GM08714 (cell line): ENCODE data around the gene SLC35E4.
A peak's percentile ranks its signal among the peaks of the same experiment; 100 is the strongest.
"Not testable (repeated sequence)": the region's sequence is repeated elsewhere in the genome, so short reads cannot be mapped to it uniquely, and the experiment has no call there.

Experiments
- H3K4me3 ChIP-seq: fragments of 200-500 bp; sonication (Bioruptor generic); 2 replicates; pipeline ENCODE4 v1.5.1; 2014; ENCODE audit warnings: mild to moderate bottlenecking, low read length, inconsistent platforms
- ZNF274 ChIP-seq: IDR thresholded peaks from 2 replicates; pipeline ENCODE4 v1.6.1; 2012; ENCODE audit warnings: mild to moderate bottlenecking, low read depth, low read length

Gene SLC35E4

DNA sequence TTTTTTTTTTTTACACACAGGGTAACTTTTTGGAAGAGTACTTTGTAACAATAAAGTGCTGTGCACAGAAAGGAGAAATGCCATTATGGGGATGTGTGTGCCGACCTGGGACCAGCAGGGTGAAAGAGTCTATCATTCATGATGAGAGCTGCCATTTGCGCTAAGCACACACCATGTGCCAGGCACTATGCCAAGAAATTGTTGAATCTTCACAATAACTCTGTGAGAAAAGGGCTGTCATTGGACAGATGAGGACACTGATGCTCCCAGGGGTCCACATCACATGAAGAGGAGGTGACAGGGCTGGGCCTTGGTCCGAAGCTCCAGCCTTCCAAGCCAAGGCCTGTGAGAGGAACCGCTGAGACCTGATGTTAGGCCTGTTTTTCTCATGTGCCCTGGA lies 26.5 kb downstream of the SLC35E4 start:
- TF ChIP-seq ZNF274, result no peak

GRCh38 chr22:30664798-30665197 lies 29.2 kb downstream of the SLC35E4 start:
- no peak overlapping the region for H3K4me3 ChIP-seq
- TF ChIP-seq ZNF274, result no peak

More for the DNA sequence above, 26.5 kb downstream of the SLC35E4 start:
- no peak overlapping the region for H3K4me3 ChIP-seq

DNA sequence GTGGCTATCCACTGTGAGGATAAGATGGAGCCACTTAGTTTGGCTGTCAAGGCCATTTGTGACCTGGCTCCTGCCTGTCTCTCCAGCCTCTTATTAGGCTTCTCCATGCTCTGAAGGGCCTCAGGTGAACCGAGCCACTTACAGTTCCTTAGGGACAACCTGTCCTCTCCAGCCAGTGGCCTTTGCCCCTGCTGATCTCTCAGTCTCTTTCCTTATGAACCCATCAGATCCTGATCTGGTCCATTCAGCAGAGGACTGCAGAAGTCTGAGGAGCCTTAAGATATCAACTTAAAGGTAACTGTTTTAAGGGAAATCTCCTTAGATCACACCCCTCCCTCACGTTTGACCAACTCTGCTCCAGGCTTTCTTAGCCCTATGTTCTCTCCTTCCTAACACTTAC lies 29.7 kb downstream of the SLC35E4 start:
- H3K4me3 ChIP-seq, result no peak overlapping the region
- TF ChIP-seq ZNF274, result no peak

- H3K4me3 ChIP-seq, result no peak overlapping the region
- no peak for TF ChIP-seq ZNF274
Observed at GRCh38 chr22:30665786-30666185, 30.2 kb downstream of the SLC35E4 start.

DNA sequence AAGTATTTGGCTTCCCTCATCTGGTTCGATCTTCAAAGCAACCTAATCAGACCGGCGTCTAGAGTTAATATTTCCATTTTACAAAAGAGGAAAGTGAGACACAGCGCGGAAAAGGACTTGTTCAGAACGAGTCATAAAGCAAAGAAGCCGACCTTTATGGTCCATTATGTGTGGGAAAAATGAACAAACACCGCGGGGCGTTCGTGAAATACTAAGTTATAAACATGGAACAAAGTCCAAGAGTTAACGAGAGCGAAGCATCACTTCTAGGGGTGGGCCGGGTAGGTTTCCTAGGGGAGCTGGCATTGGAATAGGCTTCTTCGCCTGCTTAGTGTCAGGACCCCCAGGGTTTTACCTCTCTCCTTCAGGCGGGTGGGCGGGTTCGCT lies 31.5 kb downstream of the SLC35E4 start:
- peak overlapping the region; percentile 52 for H3K4me3 ChIP-seq
- no peak for TF ChIP-seq ZNF274

DNA sequence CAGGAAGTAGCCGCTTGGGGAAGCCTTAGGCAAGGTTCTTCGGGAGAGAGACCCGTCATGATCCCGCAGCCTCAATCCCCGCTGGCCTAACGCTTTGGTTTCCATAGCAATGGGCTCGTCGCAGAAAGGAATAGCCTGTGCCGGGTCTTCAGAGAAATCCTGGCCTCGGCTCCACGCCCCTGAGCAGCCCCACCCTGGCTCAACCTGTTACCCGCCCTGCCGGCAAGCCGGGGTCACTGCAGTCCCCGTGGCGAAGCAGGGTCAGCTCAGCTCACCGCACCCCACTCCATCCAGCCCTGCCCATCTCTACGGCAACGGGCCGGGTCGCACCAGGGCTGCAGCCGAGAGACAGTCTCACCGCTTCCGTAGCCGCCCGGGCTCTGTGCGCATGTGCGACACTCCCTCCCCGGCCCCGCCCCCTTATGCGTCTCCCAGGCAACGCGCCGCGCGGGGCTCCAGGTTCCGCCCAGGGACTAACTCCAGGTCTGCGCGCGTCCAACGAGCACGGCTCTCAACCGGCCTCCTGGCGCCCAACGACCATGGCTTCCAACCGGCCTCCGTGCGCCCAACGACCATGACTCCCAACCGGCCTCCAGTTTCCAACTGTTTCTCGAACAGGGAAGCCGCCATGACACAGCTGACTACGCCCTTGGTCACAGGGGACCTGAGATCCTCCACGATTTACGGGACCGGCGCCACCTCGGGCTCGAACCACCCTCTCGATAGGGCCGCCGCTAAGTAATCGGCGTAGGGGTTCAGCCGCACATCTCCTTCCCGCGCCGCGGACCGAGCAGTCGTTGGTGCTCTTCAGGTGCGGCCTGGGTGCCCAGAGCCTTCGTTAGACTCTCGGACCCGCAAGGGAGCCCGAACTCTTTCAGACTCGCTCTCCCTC lies 32.2 kb downstream of the SLC35E4 start, which contains the start of gene DUSP18:
Gene DUSP18, minus strand, starts transcription at position 382 of the 892 bp plus-strand sequence. CDS start 3,872 bp downstream, outside the sequence.
- TF ChIP-seq ZNF274, result no peak
- H3K4me3 ChIP-seq, result peak within 1 kb of the TSS; percentile 52

- TF ChIP-seq ZNF274, result no peak
- peak overlapping the region; percentile 52; the same call in 1 of the 2 replicates for H3K4me3 ChIP-seq
Observed at GRCh38 chr22:30668386-30668710, 32.8 kb downstream of the SLC35E4 start.

DNA sequence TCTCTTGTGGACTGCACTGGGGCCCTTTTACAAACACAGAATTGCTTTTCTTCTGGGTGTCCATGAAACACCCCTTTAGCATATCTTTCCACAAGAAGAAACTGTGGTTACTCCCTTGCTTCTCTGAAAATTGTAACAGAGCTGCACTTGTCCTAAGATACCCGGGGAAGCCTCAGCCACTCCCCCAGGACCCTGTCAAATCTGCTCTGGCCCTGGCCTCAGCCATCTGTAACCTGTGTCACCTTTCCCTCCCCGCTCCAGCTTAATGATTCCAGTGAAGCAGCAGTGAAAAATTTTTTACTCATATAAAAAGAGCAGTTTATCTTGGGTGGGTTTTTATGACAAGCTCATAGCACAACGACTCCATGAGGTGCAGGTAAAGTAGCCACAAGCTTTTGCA lies 35.5 kb downstream of the SLC35E4 start:
- no peak for TF ChIP-seq ZNF274
- no peak overlapping the region for H3K4me3 ChIP-seq

DNA sequence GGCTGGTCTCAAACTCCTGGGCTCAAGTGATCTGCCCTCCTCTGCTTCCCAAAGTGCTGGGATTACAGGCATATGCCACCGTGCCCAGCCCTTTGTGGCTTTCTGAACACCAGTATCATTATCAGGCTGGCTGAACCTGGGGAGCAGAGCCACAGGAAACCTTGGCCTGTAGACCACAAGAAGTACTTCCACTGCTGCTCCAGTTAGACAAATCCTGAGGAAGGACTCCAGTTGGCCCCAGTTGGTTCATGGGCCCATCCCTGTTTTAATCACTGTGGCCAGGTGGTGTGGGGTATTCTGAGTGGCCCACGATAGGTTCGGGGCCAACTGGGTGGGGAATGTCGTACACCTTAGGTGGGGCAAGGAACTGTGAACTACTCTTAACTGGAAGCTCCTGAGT lies 37.6 kb downstream of the SLC35E4 start:
- H3K4me3 ChIP-seq, result no peak overlapping the region
- no peak for TF ChIP-seq ZNF274

- TF ChIP-seq ZNF274, result no peak
- H3K4me3 ChIP-seq, result no peak overlapping the region
Observed at GRCh38 chr22:30674482-30674881, 38.9 kb downstream of the SLC35E4 start.

DNA sequence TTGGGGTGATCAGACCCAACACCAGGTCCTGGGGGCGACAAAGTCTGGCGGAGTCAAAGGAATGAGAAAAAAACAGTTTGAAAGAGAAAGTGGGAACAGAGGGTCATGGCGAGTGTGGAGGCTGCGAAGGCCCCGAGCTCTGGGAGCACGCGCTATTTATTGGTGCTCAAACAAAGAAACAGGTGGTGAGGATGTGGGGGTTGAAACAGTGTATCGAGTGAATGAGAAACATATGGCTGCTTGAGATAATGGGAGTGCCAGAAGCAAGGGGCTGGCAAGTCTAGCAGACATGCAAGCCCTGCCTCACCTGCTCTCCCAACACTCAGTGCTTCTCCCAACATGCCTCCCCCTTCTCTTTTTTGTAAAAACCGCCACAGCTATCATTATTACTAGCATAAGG lies 39.9 kb downstream of the SLC35E4 start:
- H3K4me3 ChIP-seq, result no peak overlapping the region
- TF ChIP-seq ZNF274, result no peak

DNA sequence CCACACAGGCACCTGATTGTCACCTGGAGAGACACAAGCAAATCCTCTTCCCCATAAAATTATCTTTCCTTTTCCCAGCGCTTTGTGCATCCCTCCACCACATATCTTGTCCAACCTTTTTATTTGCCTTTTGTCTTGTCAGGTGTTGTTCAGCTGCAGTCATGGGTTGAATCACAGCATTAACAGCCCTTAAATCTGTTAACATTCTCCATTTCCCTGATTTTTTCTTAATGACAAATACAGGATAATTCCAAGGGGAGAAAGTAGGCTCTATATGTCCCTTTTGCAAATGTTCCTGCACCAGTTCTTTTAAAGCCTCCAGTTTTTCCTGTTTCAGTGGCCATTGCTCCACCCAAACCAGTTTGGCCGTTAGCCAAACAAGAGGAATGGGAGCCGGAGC lies 41.0 kb downstream of the SLC35E4 start:
- H3K4me3 ChIP-seq, result not testable (repeated sequence)

GRCh38 chr22:30679895-30680690 lies 44.5 kb downstream of the SLC35E4 start:
- H3K4me3 ChIP-seq, result not testable (repeated sequence)

DNA sequence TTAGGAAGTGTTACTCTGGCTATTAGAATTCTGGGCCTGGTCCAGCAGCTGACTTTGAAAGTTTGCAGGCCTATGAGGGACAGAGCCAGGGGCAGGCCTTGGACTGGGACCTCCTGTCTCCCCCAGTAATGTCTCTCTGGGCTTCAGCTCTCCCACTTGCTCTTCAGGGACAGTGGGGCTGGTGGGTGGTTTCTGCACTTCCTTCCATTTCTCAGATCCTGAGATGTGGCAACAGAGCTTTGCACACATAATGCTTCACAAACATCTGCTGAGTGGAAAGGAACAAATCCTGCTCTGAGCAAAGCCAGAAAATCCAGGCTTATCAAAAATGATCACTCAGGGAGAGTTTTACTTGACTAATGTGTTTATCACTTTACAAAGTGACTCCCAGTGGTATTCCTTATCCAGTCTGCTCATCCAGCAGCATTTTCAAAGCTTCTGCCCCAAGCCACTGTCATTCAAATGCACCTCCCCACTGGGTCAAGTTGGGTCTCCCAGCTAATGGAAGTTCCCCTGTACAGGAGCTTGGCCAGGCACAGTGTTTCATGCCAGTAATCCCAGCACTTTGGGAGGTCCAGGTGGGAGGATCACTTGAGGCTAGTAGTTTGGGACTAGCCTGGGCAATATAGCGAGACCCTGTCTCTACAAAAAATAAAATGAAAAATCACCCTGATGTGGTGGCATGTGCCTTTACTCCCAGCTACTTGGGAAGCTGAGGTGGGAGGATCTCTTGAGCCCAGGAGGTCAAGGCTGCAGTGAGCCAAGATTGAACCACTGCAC lies 45.6 kb downstream of the SLC35E4 start:
- H3K4me3 ChIP-seq, result no peak overlapping the region
- no peak for TF ChIP-seq ZNF274
